ENCODE data around the gene PLIN5.

Gene PLIN5

GRCh38 chr19:4519521-4520277 is 15.3 kb downstream of the PLIN5 start:
- no peak for DNase-seq

GRCh38 chr19:4519172-4519496 is 15.9 kb downstream of the PLIN5 start:
- DNase-seq, result no peak

GRCh38 chr19:4518345-4519171 is 16.5 kb downstream of the PLIN5 start, which contains the start of gene PLIN4:
PLIN4 (minus strand) TSS chr19:4518486; CDS start chr19:4518272, 214 bp downstream.
- DNase-seq, result no peak

- DNase-seq, result no peak
Observed at GRCh38 chr19:4517451-4518057, 17.5 kb downstream of the PLIN5 start.

- no peak for DNase-seq
Observed at GRCh38 chr19:4516939-4517300, 18.1 kb downstream of the PLIN5 start.

- DNase-seq, result no peak
Observed at GRCh38 chr19:4516199-4516938, 18.7 kb downstream of the PLIN5 start.

GRCh38 chr19:4515732-4516131 is 19.3 kb downstream of the PLIN5 start:
- no peak for DNase-seq

GRCh38 chr19:4513248-4513647 is 21.8 kb downstream of the PLIN5 start:
- DNase-seq, result no peak

GRCh38 chr19:4512070-4512469 is 23.0 kb downstream of the PLIN5 start:
- no peak for DNase-seq

GRCh38 chr19:4511300-4512054 is 23.5 kb downstream of the PLIN5 start:
- DNase-seq, result no peak

- DNase-seq, result no peak
Observed at GRCh38 chr19:4510435-4511255, 24.4 kb downstream of the PLIN5 start.

GRCh38 chr19:4508698-4509097 is 26.3 kb downstream of the PLIN5 start:
- DNase-seq, result no peak

GRCh38 chr19:4507804-4508203 is 27.2 kb downstream of the PLIN5 start:
- DNase-seq, result no peak

GRCh38 chr19:4507150-4507452 is 27.9 kb downstream of the PLIN5 start:
- DNase-seq, result no peak

GRCh38 chr19:4506449-4507149 is 28.4 kb downstream of the PLIN5 start:
- DNase-seq, result no peak

- no peak for DNase-seq
Observed at GRCh38 chr19:4505570-4506448, 29.2 kb downstream of the PLIN5 start.

- DNase-seq, result no peak
Observed at GRCh38 chr19:4504891-4505569, 30.0 kb downstream of the PLIN5 start.

- DNase-seq, result no peak
Observed at GRCh38 chr19:4504297-4504701, 30.7 kb downstream of the PLIN5 start.

- DNase-seq, result no peak
Observed at GRCh38 chr19:4503825-4504170, 31.2 kb downstream of the PLIN5 start.

Data from NCI-H187 treated with DMSO at 0.1 percent for 48 hours (cell line).